ENCODE results near the gene GSN. TPM values are rescaled to one million over a fixed set of nuclear protein-coding genes. Genes with fewer than 3 reads are reported as not detected.

Gene GSN
- total and polyA plus RNA-seq, 10 of the 15 experiments (the other 5 are each of a cell fraction or from before 2014, with no cell fraction given) = 0.66 to 9.2 (median 6.2) TPM

DNA sequence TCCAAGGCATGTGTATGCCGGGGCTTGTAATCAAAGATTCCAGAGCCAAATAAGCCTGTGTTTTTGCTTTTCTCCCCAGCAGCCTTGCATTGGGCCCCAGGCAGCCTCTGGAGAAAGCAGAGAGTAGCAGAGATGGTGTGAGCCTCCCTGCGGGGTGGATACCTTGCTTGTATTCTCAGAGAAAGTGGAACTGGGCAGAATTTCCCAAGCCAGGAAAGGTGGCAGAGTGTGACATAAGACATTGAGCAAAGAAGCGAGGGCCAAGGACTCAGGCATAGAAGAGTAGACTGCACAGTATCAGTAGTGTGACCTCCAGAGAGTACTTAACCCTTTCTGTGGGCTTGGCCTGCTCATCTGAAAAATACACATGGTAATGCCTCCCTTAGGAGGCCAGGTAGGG, 1.6 kb upstream of the GSN start:
- H3K27ac ChIP-seq (ENCODE audit: control insufficient read depth, insufficient read depth) = no peak overlapping the region
- ATAC-seq (no peak), DNase-seq (ENCODE audit: low read depth, low spot score) (no peak), FAIRE-seq (no peak)
- no peak overlapping the region for H3K4me2 ChIP-seq (ENCODE audit: control insufficient read depth, insufficient read depth)
- H3K9me3 ChIP-seq (replicated peaks; ENCODE audit: control insufficient read depth, insufficient read depth, low read length) = no peaks in the 10 kb centered on the region
- H3K9ac ChIP-seq (ENCODE audit: control insufficient read depth, insufficient read depth, low read length) = no peak overlapping the region
- CTCF ChIA-PET = no interaction called here
- SMC1A ChIA-PET (ENCODE audit: uncharacterized antibody, unreplicated experiment) = no interaction called here
- H2AFZ ChIP-seq (ENCODE audit: control insufficient read depth, low read depth, low read length) = no peak overlapping the region
- POLR2A ChIA-PET = no interaction called here
- no peaks in the 10 kb centered on the region for H3K36me3 ChIP-seq (ENCODE audit: control insufficient read depth in 2 of 2, insufficient read depth in 2 of 2, low read length in 1 of 2)
- no peak overlapping the region for H3K4me3 ChIP-seq
- no peaks in the 10 kb centered on the region for H4K20me1 ChIP-seq (ENCODE audit: control insufficient read depth, insufficient read depth)
- H3K27me3 ChIP-seq (replicated peaks in 1 of 2; ENCODE audit: control insufficient read depth in 2 of 2, insufficient read depth in 2 of 2, low read length in 1 of 2) = no peaks in the 10 kb centered on the region
- BruUV-seq (replicated peaks) = no TSS peak
- RAD21 ChIA-PET (ENCODE audit: unreplicated experiment) = no interaction called here
- in situ Hi-C loops (cut with MboI) (no loop called here), intact Hi-C loops (cut with micrococcal nuclease; ENCODE audit: unreplicated experiment) (no loop called here)
- peaks cover 16% of the 10 kb centered on the region for H3K4me1 ChIP-seq (ENCODE audit: control insufficient read depth, insufficient read depth, low read length)
- H3K79me2 ChIP-seq (ENCODE audit: control insufficient read depth, insufficient read depth, low read length) = no peaks in the 10 kb centered on the region
- 79% methylated on average over 3 of the region's 3 CpGs for WGBS (ENCODE audit: insufficient coverage, insufficient replicate concordance, low lambda C conversion rate, missing lambda C conversion rate)
- TF ChIP-seq WRNIP1 (IDR thresholded peaks at IDR 0.05; ENCODE audit: borderline replicate concordance, low read depth, low read length) (no peak), RB1 (IDR thresholded peaks at IDR 0.05; ENCODE audit: borderline replicate concordance) (no peak), RBBP5 (conservative IDR thresholded peaks at IDR 0.05) (no peak), FOXK2 (IDR thresholded peaks at IDR 0.05) (no peak), EZH2 (IDR thresholded peaks at IDR 0.05; ENCODE audit: borderline replicate concordance, control insufficient read depth, low read depth, low read length) (no peak), PRDM15 (CRISPR knock-in tag; IDR thresholded peaks at IDR 0.05) (no peak), NRF1 (conservative IDR thresholded peaks at IDR 0.05; ENCODE audit: low read depth, low read length) (no peak), TARDBP (IDR thresholded peaks at IDR 0.05; ENCODE audit: borderline replicate concordance) (no peak), CBX3 (IDR thresholded peaks at IDR 0.05; ENCODE audit: borderline replicate concordance, low read depth) (no peak), SRF (IDR thresholded peaks at IDR 0.05; ENCODE audit: low read depth in 2 of 2, low read length in 2 of 2) (no peak)
- TF ChIP-seq, protein P1, sequence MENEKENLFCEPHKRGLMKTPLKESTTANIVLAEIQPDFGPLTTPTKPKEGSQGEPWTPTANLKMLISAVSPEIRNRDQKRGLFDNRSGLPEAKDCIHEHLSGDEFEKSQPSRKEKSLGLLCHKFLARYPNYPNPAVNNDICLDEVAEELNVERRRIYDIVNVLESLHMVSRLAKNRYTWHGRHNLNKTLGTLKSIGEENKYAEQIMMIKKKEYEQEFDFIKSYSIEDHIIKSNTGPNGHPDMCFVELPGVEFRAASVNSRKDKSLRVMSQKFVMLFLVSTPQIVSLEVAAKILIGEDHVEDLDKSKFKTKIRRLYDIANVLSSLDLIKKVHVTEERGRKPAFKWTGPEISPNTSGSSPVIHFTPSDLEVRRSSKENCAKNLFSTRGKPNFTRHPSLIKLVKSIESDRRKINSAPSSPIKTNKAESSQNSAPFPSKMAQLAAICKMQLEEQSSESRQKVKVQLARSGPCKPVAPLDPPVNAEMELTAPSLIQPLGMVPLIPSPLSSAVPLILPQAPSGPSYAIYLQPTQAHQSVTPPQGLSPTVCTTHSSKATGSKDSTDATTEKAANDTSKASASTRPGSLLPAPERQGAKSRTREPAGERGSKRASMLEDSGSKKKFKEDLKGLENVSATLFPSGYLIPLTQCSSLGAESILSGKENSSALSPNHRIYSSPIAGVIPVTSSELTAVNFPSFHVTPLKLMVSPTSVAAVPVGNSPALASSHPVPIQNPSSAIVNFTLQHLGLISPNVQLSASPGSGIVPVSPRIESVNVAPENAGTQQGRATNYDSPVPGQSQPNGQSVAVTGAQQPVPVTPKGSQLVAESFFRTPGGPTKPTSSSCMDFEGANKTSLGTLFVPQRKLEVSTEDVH (IDR thresholded peaks at IDR 0.05; ENCODE audit: low read depth, partially characterized antibody) = no peak
- TF ChIP-seq, protein P2, sequence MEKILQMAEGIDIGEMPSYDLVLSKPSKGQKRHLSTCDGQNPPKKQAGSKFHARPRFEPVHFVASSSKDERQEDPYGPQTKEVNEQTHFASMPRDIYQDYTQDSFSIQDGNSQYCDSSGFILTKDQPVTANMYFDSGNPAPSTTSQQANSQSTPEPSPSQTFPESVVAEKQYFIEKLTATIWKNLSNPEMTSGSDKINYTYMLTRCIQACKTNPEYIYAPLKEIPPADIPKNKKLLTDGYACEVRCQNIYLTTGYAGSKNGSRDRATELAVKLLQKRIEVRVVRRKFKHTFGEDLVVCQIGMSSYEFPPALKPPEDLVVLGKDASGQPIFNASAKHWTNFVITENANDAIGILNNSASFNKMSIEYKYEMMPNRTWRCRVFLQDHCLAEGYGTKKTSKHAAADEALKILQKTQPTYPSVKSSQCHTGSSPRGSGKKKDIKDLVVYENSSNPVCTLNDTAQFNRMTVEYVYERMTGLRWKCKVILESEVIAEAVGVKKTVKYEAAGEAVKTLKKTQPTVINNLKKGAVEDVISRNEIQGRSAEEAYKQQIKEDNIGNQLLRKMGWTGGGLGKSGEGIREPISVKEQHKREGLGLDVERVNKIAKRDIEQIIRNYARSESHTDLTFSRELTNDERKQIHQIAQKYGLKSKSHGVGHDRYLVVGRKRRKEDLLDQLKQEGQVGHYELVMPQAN (conservative IDR thresholded peaks at IDR 0.05) = no peak
